ENCODE data around the gene ATXN7L2. TPM values are rescaled to one million over a fixed set of nuclear protein-coding genes. Genes with fewer than 3 reads are reported as not detected.
A peak's percentile ranks its signal among the peaks of the same experiment; 100 is the strongest.

The ATXN7L2 gene
- polyA plus RNA-seq, 2 of the 4 experiments (the other 2 are of a cell fraction) = 0.97 to 2.2 TPM

GRCh38 chr1:109504974-109505373, 21.3 kb downstream of the ATXN7L2 start:
- ATAC-seq (no peak), FAIRE-seq (no peak), DNase-seq (ENCODE audit: low read depth in 1 of 2, low spot score in 1 of 2) (no peak)
- 74% methylated on average over 1 of the region's 1 CpG for WGBS (ENCODE audit: missing lambda C conversion rate)
- Histone ChIP-seq H3K4me3 (no peak overlapping the region), H3K27ac (no peak overlapping the region), H3K4me1 (peaks cover 1% of the 10 kb centered on the region; the same call in 1 of the 3 replicates), H3K9me3 (no peaks in the 10 kb centered on the region), H3K4me2 (no peak overlapping the region)
- ChIA-PET POLR2A (no interaction called here), CTCF (interaction anchor here (1.0 to 16.9 kb wide), 5 partner anchors 11 to 476 kb away, joined by 3 to 232 read pairs (median 4); partner anchors contain the start of genes CYB561D1 and GNAI3)
- TF ChIP-seq SMC3 (IDR thresholded peaks at IDR 0.05) (no peak), CBX8 (IDR thresholded peaks at IDR 0.05) (no peak), NFE2L2 (conservative IDR thresholded peaks at IDR 0.05; ENCODE audit: low read length) (no peak), HDAC2 (IDR thresholded peaks at IDR 0.05) (no peak), PBX3 (IDR thresholded peaks at IDR 0.05) (no peak), CBX2 (IDR thresholded peaks at IDR 0.05; ENCODE audit: borderline replicate concordance, low read depth) (no peak), FOSB (CRISPR knock-in tag; IDR thresholded peaks at IDR 0.05) (no peak), RARB (CRISPR knock-in tag; IDR thresholded peaks at IDR 0.05) (no peak), JUN (IDR thresholded peaks at IDR 0.05) (no peak), ATOH8 (CRISPR knock-in tag; IDR thresholded peaks at IDR 0.05; ENCODE audit: low read depth) (no peak), FOXS1 (CRISPR knock-in tag; IDR thresholded peaks at IDR 0.05) (no peak), HEYL (CRISPR knock-in tag; IDR thresholded peaks at IDR 0.05) (no peak), E2F6 (IDR thresholded peaks at IDR 0.05; ENCODE audit: borderline replicate concordance, low read depth) (no peak)

- DNase-seq (ENCODE audit: low read depth in 1 of 2, low spot score in 1 of 2) = no peak
- Histone ChIP-seq H3K9me3 (no peaks in the 10 kb centered on the region), H3K4me3 (no peak overlapping the region), H3K4me2 (no peak overlapping the region), H3K27ac (no peak overlapping the region), H3K4me1 (peaks cover 4% of the 10 kb centered on the region; the same call in 1 of the 3 replicates)
- 94% methylated on average over 21 of the region's 25 CpGs for WGBS (ENCODE audit: missing lambda C conversion rate)
- no peak for TF ChIP-seq ELK1 (IDR thresholded peaks at IDR 0.05; ENCODE audit: low read depth, low read length)
- no peak for TF ChIP-seq MYC (IDR thresholded peaks at IDR 0.05; ENCODE audit: borderline replicate concordance, low read length)
- TF ChIP-seq CHD2 (IDR thresholded peaks at IDR 0.05; ENCODE audit: low read length, partially characterized antibody) = no peak
- TF ChIP-seq RARB (CRISPR knock-in tag; IDR thresholded peaks at IDR 0.05) = no peak
- no peak for TF ChIP-seq CBX2 (IDR thresholded peaks at IDR 0.05; ENCODE audit: borderline replicate concordance, low read depth)
- TF ChIP-seq POLR2A (IDR thresholded peaks at IDR 0.05; ENCODE audit: low read length) = no peak
- TF ChIP-seq MAZ (IDR thresholded peaks at IDR 0.05; ENCODE audit: borderline replicate concordance, low read depth, low read length) = no peak
- no peak for TF ChIP-seq NPAS2 (CRISPR knock-in tag; IDR thresholded peaks at IDR 0.05; ENCODE audit: borderline replicate concordance)
- ChIA-PET CTCF (interaction anchor here (0.7 to 16.9 kb wide), 6 partner anchors 9 to 244 kb away, joined by 3 to 232 read pairs (median 13); partner anchors contain the start of gene CYB561D1), POLR2A (no interaction called here)
- FAIRE-seq = no peak
- ATAC-seq = no peak
Measured at GRCh38 chr1:109508001-109508872, 24.5 kb downstream of the ATXN7L2 start.

- ATAC-seq (no peak; a peak in 1 of 6 replicates), DNase-seq (ENCODE audit: low read depth in 1 of 2, low spot score in 1 of 2) (no peak), FAIRE-seq (no peak)
- peaks cover 4% of the 10 kb centered on the region; the same call in 1 of the 3 replicates for H3K4me1 ChIP-seq
- no peaks in the 10 kb centered on the region for H3K9me3 ChIP-seq
- peak overlapping the region; percentile 63; the same call in 2 of the 3 replicates for H3K4me3 ChIP-seq
- peak overlapping the region in 1 of 2 experiments; percentile 93; a peak in 1 of 6 replicates for H3K27ac ChIP-seq
- WGBS (ENCODE audit: missing lambda C conversion rate) = 81% methylated on average over 7 of the region's 7 CpGs
- POLR2A ChIA-PET = no interaction called here
- H3K4me2 ChIP-seq = peak overlapping the region; percentile 99
- CTCF ChIA-PET = interaction anchor here (0.7 to 16.9 kb wide), 5 partner anchors 9 to 245 kb away, joined by 4 to 232 read pairs (median 22); partner anchors contain the start of gene CYB561D1
- TF ChIP-seq BCL3 (IDR thresholded peaks at IDR 0.05) (no peak), NR3C1 (IDR thresholded peaks at IDR 0.05) (no peak), ZNF302 (CRISPR knock-in tag; IDR thresholded peaks at IDR 0.05) (no peak), EHMT2 (IDR thresholded peaks at IDR 0.05; ENCODE audit: low read depth) (no peak), HES2 (IDR thresholded peaks at IDR 0.05) (no peak), TP53 (CRISPR knock-in tag; IDR thresholded peaks at IDR 0.05) (no peak), MAX (IDR thresholded peaks at IDR 0.05) (no peak), EP300 (IDR thresholded peaks at IDR 0.05) (no peak), PBX3 (IDR thresholded peaks at IDR 0.05) (no peak), PHF8 (IDR thresholded peaks at IDR 0.05; ENCODE audit: borderline replicate concordance, low read depth) (no peak)
Measured at GRCh38 chr1:109508873-109509175, 25.1 kb downstream of the ATXN7L2 start.

All from A549 (cell line).